ENCODE data around the gene NPTX1. TPM values are rescaled to one million over a fixed set of nuclear protein-coding genes. Genes with fewer than 3 reads are reported as not detected.

The NPTX1 gene
- total RNA-seq, 1 donor = under 0.01 TPM

GRCh38 chr17:80437532-80437931 is 38.9 kb downstream of the NPTX1 start:
- H2AFZ ChIP-seq (ENCODE audit: low read length) = no peak overlapping the region
- H3K4me3 ChIP-seq (ENCODE audit: insufficient read depth, low read length) = no peak overlapping the region
- peaks cover 5% of the 10 kb centered on the region for H4K20me1 ChIP-seq (ENCODE audit: insufficient read depth, low read length)
- H3K36me3 ChIP-seq (ENCODE audit: insufficient read depth, low read length) = no peaks in the 10 kb centered on the region
- H3K4me1 ChIP-seq (ENCODE audit: insufficient read depth, low read length) = no peaks in the 10 kb centered on the region
- H3K79me2 ChIP-seq (ENCODE audit: insufficient read depth, low read length) = no peaks in the 10 kb centered on the region
- no peak overlapping the region for H3K27ac ChIP-seq (ENCODE audit: low read depth, low read length)
- no peaks in the 10 kb centered on the region for H3K9me3 ChIP-seq (ENCODE audit: low read depth, low read length)
- no peak for DNase-seq (ENCODE audit: insufficient read length, low spot score, missing footprints)
- no peak overlapping the region for H3K4me2 ChIP-seq (ENCODE audit: insufficient read depth, low read length)
- H3K27me3 ChIP-seq (ENCODE audit: insufficient read depth, low read length) = peaks cover 3% of the 10 kb centered on the region
- TF ChIP-seq CTCF (IDR thresholded peaks at IDR 0.05; ENCODE audit: extremely low read depth, low read depth, low read length) = no peak

GRCh38 chr17:80433916-80434666 is 42.3 kb downstream of the NPTX1 start:
- Histone ChIP-seq H3K27ac (ENCODE audit: low read depth, low read length) (no peak overlapping the region), H4K20me1 (ENCODE audit: insufficient read depth, low read length) (no peaks in the 10 kb centered on the region), H2AFZ (ENCODE audit: low read length) (no peak overlapping the region), H3K4me2 (ENCODE audit: insufficient read depth, low read length) (no peak overlapping the region), H3K27me3 (ENCODE audit: insufficient read depth, low read length) (no peaks in the 10 kb centered on the region), H3K9me3 (ENCODE audit: low read depth, low read length) (no peaks in the 10 kb centered on the region), H3K36me3 (ENCODE audit: insufficient read depth, low read length) (no peaks in the 10 kb centered on the region), H3K4me3 (ENCODE audit: insufficient read depth, low read length) (no peak overlapping the region), H3K79me2 (ENCODE audit: insufficient read depth, low read length) (no peaks in the 10 kb centered on the region), H3K4me1 (ENCODE audit: insufficient read depth, low read length) (no peaks in the 10 kb centered on the region)
- no peak for TF ChIP-seq CTCF (IDR thresholded peaks at IDR 0.05; ENCODE audit: extremely low read depth, low read depth, low read length)
- DNase-seq (ENCODE audit: insufficient read length, low spot score, missing footprints) = no peak

- Histone ChIP-seq H3K9me3 (ENCODE audit: low read depth, low read length) (no peaks in the 10 kb centered on the region), H3K4me2 (ENCODE audit: insufficient read depth, low read length) (no peak overlapping the region), H3K27ac (ENCODE audit: low read depth, low read length) (no peak overlapping the region), H3K4me1 (ENCODE audit: insufficient read depth, low read length) (no peaks in the 10 kb centered on the region), H2AFZ (ENCODE audit: low read length) (no peak overlapping the region), H4K20me1 (ENCODE audit: insufficient read depth, low read length) (no peaks in the 10 kb centered on the region), H3K4me3 (ENCODE audit: insufficient read depth, low read length) (no peak overlapping the region), H3K27me3 (ENCODE audit: insufficient read depth, low read length) (no peaks in the 10 kb centered on the region), H3K36me3 (ENCODE audit: insufficient read depth, low read length) (no peaks in the 10 kb centered on the region), H3K79me2 (ENCODE audit: insufficient read depth, low read length) (no peaks in the 10 kb centered on the region)
- TF ChIP-seq CTCF (IDR thresholded peaks at IDR 0.05; ENCODE audit: extremely low read depth, low read depth, low read length) = no peak
- no peak for DNase-seq (ENCODE audit: insufficient read length, low spot score, missing footprints)
Measured at GRCh38 chr17:80432961-80433550, 43.4 kb downstream of the NPTX1 start.

GRCh38 chr17:80432350-80432955 is 44.0 kb downstream of the NPTX1 start:
- H3K4me3 ChIP-seq (ENCODE audit: insufficient read depth, low read length) = no peak overlapping the region
- TF ChIP-seq CTCF (IDR thresholded peaks at IDR 0.05; ENCODE audit: extremely low read depth, low read depth, low read length) = no peak
- no peak overlapping the region for H2AFZ ChIP-seq (ENCODE audit: low read length)
- DNase-seq (ENCODE audit: insufficient read length, low spot score, missing footprints) = no peak
- no peaks in the 10 kb centered on the region for H3K79me2 ChIP-seq (ENCODE audit: insufficient read depth, low read length)
- no peaks in the 10 kb centered on the region for H3K4me1 ChIP-seq (ENCODE audit: insufficient read depth, low read length)
- H4K20me1 ChIP-seq (ENCODE audit: insufficient read depth, low read length) = peaks cover under 1% of the 10 kb centered on the region
- H3K27me3 ChIP-seq (ENCODE audit: insufficient read depth, low read length) = no peaks in the 10 kb centered on the region
- no peak overlapping the region for H3K27ac ChIP-seq (ENCODE audit: low read depth, low read length)
- no peaks in the 10 kb centered on the region for H3K9me3 ChIP-seq (ENCODE audit: low read depth, low read length)
- no peak overlapping the region for H3K4me2 ChIP-seq (ENCODE audit: insufficient read depth, low read length)
- H3K36me3 ChIP-seq (ENCODE audit: insufficient read depth, low read length) = no peaks in the 10 kb centered on the region

Data from osteoblast (primary cell).